Lower leg skin (tissue), 3 donors: ENCODE measurements around the gene SSH3.

ENCODE experiments used
- CTCF ChIP-seq, 3 donors: fragments of 450-650 bp; IDR thresholded peaks; one replicate each; pipeline ENCODE4 v1.5.1; 2016; ENCODE audit warnings: antibody characterized with exemption in 3 of 3, mild to moderate bottlenecking in 3 of 3, moderate library complexity in 2 of 3
- POLR2A ChIP-seq, 2 donors: fragments of 450-650 bp; IDR thresholded peaks; one replicate each; pipeline ENCODE4 v1.6.1; 2016 to 2017; ENCODE audit warnings: antibody characterized with exemption in 2 of 2, mild to moderate bottlenecking in 1 of 2, moderate library complexity in 1 of 2

- TF ChIP-seq CTCF (IDR thresholded peaks at IDR 0.05) (no peak), POLR2A (IDR thresholded peaks at IDR 0.05) (no peak)
These were observed 49.3 kb upstream of the SSH3 start for GRCh38 chr11:67253872-67254624.
